ENCODE data around the gene SOCS6. TPM values are rescaled to one million over a fixed set of nuclear protein-coding genes. Genes with fewer than 3 reads are reported as not detected.

SOCS6 gene
- total RNA-seq, 4 donors from 2014 or later: 11.5 to 47.8 (median 46.1) TPM

DNA sequence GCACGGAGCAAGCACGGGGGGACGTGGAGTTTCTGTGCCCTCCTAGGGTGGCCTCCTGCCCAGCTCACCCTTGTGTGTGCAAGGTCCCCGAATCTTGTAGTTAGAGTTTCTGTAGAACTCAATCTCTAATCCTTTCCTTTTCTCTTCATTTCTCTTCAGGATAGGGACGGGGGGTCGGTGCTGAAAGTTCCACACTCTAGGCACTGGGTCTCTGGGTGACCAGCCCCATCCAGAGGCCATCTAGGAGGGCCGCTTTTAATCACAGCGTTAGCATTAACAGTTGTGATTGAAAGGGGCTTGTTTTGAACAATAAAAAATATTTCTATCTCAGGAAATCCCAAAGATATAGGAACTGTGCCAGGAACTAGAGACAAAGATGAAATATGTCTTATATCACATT, 10.5 kb downstream of the SOCS6 start:
- no peak for DNase-seq
- Histone ChIP-seq H3K36me3 (no peaks in the 10 kb centered on the region), H3K4me1 (peaks cover 6 to 58% (median 19%) of the 10 kb centered on the region in 4 donors), H3K27me3 (no peaks in the 10 kb centered on the region), H3K27ac (no peak overlapping the region), H3K4me3 (no peak overlapping the region), H3K9me3 (no peaks in the 10 kb centered on the region)
- intact Hi-C loops (cut with DNase I; ENCODE audit: low total_unique reads): no loop called here
- WGBS, 2 donors (ENCODE audit: low coverage in 1 of 2): 76 to 77% methylated on average over 6 to 8 of the region's 8 CpGs
- in situ Hi-C loops (cut with MboI; ENCODE audit: low pct_ligation_motif_present in 1 of 4, low pct_unique_long_range_greater_than_20kb in 1 of 4, low sequenced_read_pairs in 3 of 4): loop anchor here in 1 of 4 donors (25.0 kb wide), 1 partner anchor 138 kb away; no protein-coding TSS in a partner anchor
- TF ChIP-seq EP300 (IDR thresholded peaks at IDR 0.05; ENCODE audit: low read depth) (no peak), POLR2AphosphoS5 (IDR thresholded peaks at IDR 0.05) (no peak), CTCF (IDR thresholded peaks at IDR 0.05) (no peak), POLR2A (IDR thresholded peaks at IDR 0.05) (no peak)

DNA sequence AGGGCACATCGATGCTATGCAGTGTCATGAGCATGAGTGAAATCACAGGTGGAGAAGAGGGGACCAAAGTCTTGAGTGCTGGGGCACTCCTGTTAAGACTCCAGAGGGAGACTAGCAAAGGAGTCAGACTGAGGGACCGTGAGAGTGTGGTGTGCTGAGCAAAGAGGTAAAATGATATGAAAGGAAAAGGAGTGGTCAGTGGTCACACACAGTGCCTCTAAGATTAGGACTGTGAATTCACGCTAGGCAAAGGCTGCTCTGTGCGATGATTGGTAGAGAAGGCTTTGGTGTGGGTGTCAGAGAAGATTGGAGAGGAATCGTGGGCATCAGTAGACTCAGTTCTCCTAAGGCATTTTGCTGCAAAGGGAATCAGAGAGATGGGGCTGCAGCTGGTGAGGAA, 12.8 kb downstream of the SOCS6 start:
- H3K27me3 ChIP-seq: no peaks in the 10 kb centered on the region
- no peak overlapping the region for H3K27ac ChIP-seq
- in situ Hi-C loops (cut with MboI; ENCODE audit: low pct_ligation_motif_present in 1 of 4, low pct_unique_long_range_greater_than_20kb in 1 of 4, low sequenced_read_pairs in 3 of 4): no loop called here
- 93 to 94% methylated on average over 5 of the region's 5 CpGs for WGBS, 2 donors (ENCODE audit: low coverage in 1 of 2)
- intact Hi-C loops (cut with DNase I; ENCODE audit: low total_unique reads): no loop called here
- DNase-seq: no peak
- TF ChIP-seq POLR2A (IDR thresholded peaks at IDR 0.05) (no peak), EP300 (IDR thresholded peaks at IDR 0.05; ENCODE audit: low read depth) (no peak)
- no peak overlapping the region for H3K4me3 ChIP-seq
- H3K9me3 ChIP-seq: no peaks in the 10 kb centered on the region
- no peaks in the 10 kb centered on the region for H3K36me3 ChIP-seq
- H3K4me1 ChIP-seq: peaks cover 0 to 40% (median 12%) of the 10 kb centered on the region in 4 donors

GRCh38 chr18:70308555-70309294, 19.9 kb downstream of the SOCS6 start:
- intact Hi-C loops (cut with DNase I; ENCODE audit: low total_unique reads) (no loop called here), in situ Hi-C loops (cut with MboI; ENCODE audit: low pct_ligation_motif_present in 1 of 4, low pct_unique_long_range_greater_than_20kb in 1 of 4, low sequenced_read_pairs in 3 of 4) (no loop called here)
- WGBS, 2 donors (ENCODE audit: low coverage in 1 of 2): 67% methylated on average over 1 of the region's 1 CpG; no CpG with 5 or more reads in 1 of the 2 donors

GRCh38 chr18:70310560-70311320, 21.9 kb downstream of the SOCS6 start:
- peaks cover 9 to 69% (median 37%) of the 10 kb centered on the region in 4 donors for H3K4me1 ChIP-seq
- no peaks in the 10 kb centered on the region for H3K27me3 ChIP-seq
- H3K27ac ChIP-seq: peak overlapping the region; percentile 33 to 62 (median 52)
- intact Hi-C loops (cut with DNase I; ENCODE audit: low total_unique reads): no loop called here
- TF ChIP-seq EP300 (IDR thresholded peaks at IDR 0.05; ENCODE audit: low read depth) (no peak), POLR2AphosphoS5 (IDR thresholded peaks at IDR 0.05) (no peak), CTCF (IDR thresholded peaks at IDR 0.05) (no peak), POLR2A (IDR thresholded peaks at IDR 0.05) (no peak)
- DNase-seq: no peak
- in situ Hi-C loops (cut with MboI; ENCODE audit: low pct_ligation_motif_present in 1 of 4, low pct_unique_long_range_greater_than_20kb in 1 of 4, low sequenced_read_pairs in 3 of 4): no loop called here
- WGBS, 2 donors (ENCODE audit: low coverage in 1 of 2): 65 to 78% methylated on average over 4 to 6 of the region's 6 CpGs
- H3K36me3 ChIP-seq: no peaks in the 10 kb centered on the region
- H3K4me3 ChIP-seq: no peak overlapping the region
- no peaks in the 10 kb centered on the region for H3K9me3 ChIP-seq

More at GRCh38 chr18:70308555-70309294, 19.9 kb downstream of the SOCS6 start:
- no peaks in the 10 kb centered on the region for H3K9me3 ChIP-seq
- peaks cover 5 to 52% (median 29%) of the 10 kb centered on the region in 4 donors for H3K4me1 ChIP-seq
- H3K27me3 ChIP-seq: no peaks in the 10 kb centered on the region
- no peak overlapping the region for H3K4me3 ChIP-seq
- no peak for DNase-seq
- no peak for TF ChIP-seq POLR2AphosphoS5 (IDR thresholded peaks at IDR 0.05)
- TF ChIP-seq EP300 (IDR thresholded peaks at IDR 0.05; ENCODE audit: low read depth): no peak
- no peak for TF ChIP-seq POLR2A (IDR thresholded peaks at IDR 0.05)
- no peak for TF ChIP-seq CTCF (IDR thresholded peaks at IDR 0.05)
- H3K36me3 ChIP-seq: no peaks in the 10 kb centered on the region
- peak overlapping the region in 3 of 4 donors; percentile 46 to 66 (median 49) for H3K27ac ChIP-seq

Measured in transverse colon (tissue), 4 donors.